Activated CD4-positive, alpha-beta T cell treated with anti-CD3 and anti-CD28 coated beads, Interleukin-2, amount 50 U/mL, for 16 hours (primary cell): ENCODE results near the gene KLHL35.
"Not testable (repeated sequence)": the region's sequence is repeated elsewhere in the genome, so short reads cannot be mapped to it uniquely, and the experiment has no call there.

Source experiments
- DNase-seq: peaks from one replicate; pipeline ENCODE4 v3.0.0-alpha.2; 2020

The KLHL35 gene

DNA sequence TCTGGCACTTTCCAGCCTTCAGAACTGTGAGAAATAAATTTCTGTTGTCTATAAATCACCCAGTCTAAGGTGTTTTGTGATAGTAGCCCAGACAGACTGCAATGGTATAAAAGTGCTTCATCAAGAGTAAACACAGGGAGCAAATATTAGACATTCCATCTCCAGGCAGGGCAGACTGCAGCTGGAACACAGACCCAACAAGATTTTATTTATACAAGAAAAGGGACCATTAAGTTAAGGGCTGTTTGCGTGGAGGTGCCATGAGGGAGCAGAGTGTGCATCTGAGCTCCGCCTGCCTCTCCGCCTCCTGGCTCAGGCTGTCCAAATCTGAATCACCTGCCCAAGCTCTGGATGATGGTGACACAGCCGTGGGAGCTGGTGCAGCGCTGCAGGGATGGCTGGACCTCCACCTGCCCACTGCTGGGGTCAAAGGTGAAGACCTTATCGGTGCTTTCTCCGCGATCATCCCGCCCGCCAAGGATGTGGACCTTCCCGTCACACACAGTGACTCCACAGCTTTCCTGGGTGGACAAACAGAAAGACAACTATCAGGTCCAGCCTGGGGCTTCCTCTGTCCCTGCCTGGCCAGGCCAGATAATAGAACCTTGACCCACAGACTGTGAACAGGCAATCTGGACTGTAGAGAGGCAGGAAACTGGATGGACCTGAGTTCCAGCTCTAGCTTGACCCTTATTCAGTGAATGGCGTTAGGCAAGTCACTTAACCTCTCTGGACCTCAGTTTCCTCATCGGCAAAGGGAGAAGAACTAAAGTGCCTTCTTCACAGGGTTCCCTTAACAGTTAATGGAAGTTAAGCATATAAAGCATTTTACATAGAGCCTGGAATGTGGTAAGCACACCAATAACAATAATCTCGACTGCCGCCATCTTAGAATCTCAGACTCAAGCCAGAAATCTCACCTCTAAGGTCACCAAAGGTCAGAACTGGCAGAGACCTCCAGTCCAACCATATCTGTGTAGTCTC is 10.5 kb downstream of the KLHL35 start:
- DNase-seq: no peak

- no peak for DNase-seq
These were observed 11.1 kb downstream of the KLHL35 start for GRCh38 chr11:75421902-75422247.

GRCh38 chr11:75421035-75421602 is 11.9 kb downstream of the KLHL35 start:
- no peak for DNase-seq

GRCh38 chr11:75420224-75421034 is 12.6 kb downstream of the KLHL35 start:
- DNase-seq: no peak

GRCh38 chr11:75413864-75414263 is 19.1 kb downstream of the KLHL35 start:
- DNase-seq: no peak

DNA sequence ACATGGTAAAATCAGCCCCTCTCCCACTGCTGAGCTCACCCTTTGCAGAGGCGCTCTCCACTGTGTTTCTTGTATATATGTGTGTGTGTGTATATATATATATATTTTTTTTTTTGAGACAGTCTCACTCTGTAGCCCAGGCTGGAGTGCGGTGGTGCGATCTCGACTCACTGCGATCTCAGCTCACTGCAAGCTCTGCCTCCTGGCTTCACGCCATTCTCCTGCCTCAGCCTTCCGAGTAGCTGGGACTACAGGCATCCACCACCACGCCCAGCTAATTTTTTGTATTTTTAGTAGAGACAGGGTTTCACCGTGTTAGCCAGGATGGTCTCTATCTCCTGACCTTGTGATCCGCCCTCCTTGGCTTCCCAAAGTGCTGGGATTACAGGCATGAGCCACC is 19.9 kb downstream of the KLHL35 start:
- DNase-seq: not testable (repeated sequence)

DNA sequence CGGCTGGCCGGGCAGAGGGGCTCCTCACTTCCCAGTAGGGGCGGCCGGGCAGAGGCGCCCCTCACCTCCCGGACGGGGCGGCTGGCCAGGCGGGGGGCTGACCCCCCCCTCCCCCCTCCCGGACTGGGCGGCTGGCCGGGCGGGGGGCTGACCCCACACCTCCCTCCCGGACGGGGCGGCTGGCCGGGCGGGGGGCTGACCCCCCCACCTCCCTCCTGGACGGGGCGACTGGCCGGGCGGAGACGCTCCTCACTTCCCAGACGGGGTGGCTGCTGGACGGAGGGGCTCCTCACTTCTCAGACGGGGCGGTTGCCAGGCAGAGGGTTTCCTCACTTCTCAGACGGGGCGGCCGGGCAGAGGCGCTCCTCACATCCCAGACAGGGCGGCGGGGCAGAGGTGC is 23.0 kb downstream of the KLHL35 start:
- DNase-seq: not testable (repeated sequence)

DNA sequence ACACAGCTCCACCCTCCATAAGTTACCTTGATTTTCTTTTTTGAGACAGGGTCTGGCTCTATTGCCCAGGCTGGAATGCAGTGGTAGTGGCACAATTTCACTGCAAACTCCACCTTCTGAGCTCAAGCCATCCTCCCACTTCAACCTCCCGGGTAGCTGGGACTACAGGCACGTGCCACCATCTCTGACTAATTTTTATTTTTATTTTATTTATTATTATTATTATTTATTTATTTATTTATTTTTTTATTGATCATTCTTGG is 24.1 kb downstream of the KLHL35 start:
- no peak for DNase-seq

GRCh38 chr11:75406338-75406777 is 26.6 kb downstream of the KLHL35 start:
- no peak for DNase-seq

DNA sequence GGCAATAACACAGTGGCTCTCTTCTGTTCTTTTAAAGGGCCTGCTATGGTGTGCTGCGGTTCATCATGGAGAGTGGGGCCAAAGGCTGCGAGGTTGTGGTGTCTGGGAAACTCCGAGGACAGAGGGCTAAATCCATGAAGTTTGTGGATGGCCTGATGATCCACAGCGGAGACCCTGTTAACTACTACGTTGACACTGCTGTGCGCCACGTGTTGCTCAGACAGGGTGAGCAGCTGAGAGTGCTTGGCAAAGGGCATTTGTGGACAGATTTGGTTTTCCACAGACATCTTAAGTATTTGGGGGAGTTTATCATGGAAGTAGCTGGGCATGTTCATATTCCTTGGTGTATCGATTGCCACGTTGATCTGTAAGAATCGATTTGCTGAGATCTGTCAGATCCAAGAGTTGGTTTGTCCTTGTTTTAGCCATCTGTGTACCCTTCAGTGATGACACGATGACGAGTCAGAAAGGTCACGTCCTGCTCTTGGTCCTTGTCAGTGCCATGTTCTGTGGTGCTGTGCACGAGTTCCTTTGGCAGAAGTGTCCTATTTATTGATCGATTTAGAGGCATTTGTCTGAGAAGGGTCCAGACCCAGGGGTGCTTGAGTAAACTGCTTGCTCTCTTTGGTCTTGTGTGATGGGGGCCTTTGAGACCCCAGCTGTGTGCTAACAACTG is 28.9 kb downstream of the KLHL35 start:
- no peak for DNase-seq

- DNase-seq: no peak
These were observed 30.0 kb downstream of the KLHL35 start for GRCh38 chr11:75403037-75403436.

DNA sequence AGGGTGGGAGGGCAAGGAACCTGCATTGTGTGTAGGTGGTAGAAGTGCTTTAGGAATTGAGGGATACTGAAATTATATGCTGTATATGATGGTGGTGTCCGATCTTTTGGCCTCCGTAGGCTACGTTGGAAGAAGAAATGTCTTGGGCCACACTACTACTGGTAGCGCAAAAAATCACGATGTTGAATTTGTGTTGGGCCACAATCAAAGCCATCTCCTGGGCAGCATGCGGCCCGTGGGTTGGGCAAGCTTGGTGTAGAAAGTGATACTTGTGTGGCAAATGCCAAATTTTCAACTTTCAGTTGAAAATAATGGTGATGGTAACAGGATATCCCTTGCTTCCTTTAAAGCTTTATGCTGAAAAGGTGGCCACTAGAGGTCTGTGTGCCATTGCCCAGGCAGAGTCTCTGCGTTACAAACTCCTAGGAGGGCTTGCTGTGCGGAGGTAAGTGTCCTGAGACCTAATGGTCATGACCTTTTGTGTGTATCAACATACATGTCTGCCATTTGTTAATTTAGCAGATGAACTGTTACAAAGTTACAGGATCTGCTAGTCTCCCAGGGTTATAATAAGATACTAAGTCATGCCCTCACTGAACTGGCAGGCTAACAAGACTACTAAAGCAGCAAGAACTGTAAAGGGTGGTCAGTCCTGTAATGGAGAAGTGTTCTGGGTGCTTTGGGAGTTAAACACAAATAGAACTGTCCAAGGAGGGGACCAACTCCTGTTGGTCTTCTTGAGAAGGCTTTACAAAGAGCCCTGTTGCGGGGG is 30.8 kb downstream of the KLHL35 start:
- no peak for DNase-seq

DNA sequence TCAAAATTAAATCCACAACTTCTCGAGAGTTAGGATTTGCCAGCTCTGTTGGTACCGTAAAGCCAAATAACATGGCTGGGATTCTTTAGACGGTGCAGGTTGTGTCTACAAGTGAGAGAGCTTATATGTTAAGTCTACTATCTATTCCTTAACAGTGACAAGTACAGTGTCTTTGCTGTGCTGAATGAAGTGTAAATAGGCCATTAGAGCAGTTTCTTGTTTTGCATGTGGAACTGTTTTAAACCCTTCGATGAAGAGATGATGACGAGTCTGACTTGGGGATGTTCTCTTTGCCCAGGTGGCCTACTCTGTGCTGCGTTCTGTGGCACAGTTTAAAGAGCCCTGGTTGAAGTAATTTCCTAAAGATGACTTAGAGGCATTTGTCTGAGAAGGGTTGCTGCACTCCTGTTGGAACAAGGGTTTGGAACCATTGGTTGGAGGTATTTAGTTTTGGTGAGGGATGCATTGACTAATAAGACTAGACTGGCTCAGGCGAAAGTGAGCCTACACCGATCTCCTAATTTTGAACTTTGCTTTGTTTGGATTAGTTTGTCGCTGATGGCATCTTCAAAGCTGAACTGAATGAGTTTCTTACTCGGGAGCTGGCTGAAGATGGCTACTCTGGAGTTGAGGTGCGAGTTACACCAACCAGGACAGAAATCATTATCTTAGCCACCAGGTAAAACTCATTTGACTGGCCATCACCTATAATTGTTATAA is 32.7 kb downstream of the KLHL35 start:
- DNase-seq: no peak

DNA sequence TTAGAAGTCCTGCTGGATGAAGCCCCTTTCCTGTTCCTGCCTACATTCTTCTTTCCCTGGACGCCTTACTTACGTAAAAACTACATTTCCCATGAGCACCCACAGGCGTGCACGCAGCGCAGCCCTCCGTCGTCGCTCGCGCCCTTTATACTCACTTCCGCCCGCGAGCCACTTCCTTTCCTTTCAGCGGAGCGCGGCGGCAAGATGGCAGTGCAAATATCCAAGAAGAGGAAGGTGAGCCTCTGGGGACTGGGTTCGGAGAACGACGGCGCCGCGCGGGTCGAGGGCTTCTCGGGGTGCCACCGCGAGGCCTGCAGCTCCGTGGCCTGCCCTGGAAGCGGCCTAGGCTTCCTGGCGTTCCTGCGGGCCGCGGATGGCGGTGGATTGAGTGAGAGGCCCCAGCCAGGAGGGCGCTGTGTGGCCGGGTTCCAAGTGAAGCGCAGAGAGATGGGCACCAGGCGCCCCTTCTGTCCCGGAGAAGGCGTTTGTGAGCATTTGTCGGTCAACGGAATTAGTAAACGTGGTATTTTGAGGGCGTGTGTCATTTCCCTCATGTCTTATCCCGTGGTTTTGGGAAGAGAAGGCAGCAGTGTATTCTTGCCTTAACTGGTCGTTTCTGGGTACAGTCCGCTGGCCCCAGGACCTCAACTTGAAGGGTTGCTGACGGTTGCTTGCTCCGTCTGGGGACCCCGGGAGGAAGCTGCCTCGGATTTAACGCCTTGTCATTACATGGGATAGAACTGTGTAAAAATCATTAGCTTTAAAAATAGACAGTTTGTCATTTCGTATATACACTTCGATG is 33.5 kb downstream of the KLHL35 start, which contains the start of gene RPS3:
Gene RPS3, plus strand, starts transcription at position 175 of the 802 bp plus-strand sequence. Its CDS starts 30 bp downstream, at position 205.
- DNase-seq: peak; percentile 92

- no peak for DNase-seq
These were observed 34.1 kb downstream of the KLHL35 start for GRCh38 chr11:75398906-75399305.

DNA sequence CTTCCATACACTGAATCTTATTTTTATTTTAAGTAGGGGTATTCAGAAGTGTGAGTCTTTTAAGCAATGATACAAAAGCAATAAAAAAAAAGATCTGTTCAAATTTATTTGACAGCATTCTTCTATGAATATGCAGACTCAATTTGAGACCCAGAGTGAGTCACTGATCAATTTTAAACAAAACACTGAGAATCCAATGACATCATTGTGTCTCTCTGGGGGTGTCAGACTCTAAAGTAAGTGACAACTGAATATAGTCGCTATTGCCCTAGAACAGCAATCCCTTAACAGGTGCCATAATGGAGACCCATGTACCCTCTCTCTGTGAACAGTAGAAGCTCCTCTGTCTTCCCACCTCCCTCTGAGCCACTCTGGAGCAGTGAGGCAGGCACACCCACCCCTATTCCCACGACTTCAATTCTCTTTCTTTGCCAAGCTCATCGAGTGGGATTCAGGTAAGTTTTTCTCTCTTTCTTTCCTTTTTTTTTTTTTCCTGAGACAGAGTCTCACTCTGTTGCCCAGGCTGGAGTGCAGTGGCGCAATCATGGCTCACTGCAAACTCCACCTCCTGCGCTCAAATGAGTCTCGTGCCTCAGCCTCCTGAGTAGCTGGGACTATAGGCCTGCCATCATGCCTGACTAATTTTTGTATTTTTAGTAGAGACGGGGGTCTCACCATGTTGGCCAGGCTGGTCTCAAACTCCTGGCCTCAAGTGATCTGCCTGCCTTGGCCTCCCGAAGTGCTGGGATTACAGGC is 38.7 kb downstream of the KLHL35 start:
- no peak for DNase-seq

DNA sequence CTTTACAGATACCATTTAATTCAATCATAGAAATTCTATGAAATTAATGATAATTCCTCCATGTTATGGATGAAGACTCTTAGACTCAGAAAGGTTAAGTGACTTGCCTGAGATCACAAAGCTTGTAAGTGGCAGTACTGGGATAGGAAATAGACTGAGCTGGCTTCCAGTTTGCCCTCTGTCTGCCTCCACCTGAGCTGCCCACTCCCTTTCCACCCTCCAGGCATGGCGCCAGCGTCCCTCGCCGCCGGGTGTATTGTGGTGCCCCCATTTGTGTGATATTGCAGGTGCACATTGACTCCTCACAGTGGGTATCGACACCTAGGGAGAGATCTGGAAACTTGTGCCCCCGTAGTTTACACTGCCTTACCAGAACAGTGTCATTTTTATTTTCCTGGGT is 43.1 kb downstream of the KLHL35 start:
- DNase-seq: no peak

GRCh38 chr11:75389276-75389605 is 43.8 kb downstream of the KLHL35 start:
- no peak for DNase-seq

DNA sequence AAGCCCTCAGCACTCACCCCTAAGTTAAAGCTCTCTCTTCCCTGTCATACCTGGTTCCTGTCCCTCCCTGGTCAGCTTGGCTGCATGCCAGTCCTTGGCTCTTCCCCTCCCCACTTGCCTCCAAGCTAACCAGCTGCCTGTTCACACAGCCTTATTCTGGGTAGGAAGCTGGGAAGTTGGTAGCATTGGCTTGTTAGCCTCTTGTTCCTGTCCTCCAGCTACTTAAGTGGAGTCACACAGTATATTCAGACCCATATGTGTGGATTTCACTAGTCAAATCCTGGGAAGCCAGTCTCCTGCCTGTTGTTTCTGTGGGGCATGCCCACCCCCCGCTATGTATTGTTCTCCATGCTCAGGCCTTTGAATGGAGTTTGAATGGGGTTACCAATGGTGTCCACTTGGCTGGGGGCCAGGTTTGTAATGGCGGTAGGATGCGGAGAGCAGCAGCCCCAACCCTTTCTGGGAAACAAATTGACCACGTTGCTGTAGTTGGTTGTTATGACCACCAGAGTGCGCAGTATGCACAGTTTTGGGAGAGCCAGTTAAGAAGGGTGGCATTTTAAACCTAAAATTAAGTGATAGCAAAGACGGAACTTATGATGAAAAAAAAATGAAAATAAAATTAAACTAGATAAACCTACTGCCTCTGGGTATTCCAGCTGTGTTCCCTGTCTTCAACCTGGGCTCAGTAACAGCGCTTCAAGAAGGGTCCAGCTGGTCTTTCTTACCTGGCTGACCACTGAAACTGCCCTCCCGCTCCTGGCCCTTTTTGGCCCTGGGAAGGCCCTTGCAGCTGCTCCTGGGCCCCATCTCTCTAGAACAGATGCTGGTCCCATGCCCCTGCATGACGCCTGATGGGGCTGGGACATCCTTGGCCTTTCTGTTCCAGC is 44.4 kb downstream of the KLHL35 start:
- peak; percentile 79 for DNase-seq
